HUES64 (cell line): Measurements from ENCODE around the gene AIFM1.
A peak's percentile ranks its signal among the peaks of the same experiment; 100 is the strongest.

Experiments used
- H3K27ac ChIP-seq: 2 replicates; pipeline ENCODE4 v1.7.0; 2013; ENCODE audit warnings: low read depth, low read length, inconsistent platforms
- H3K27me3 ChIP-seq: 2 replicates; pipeline ENCODE4 v1.6.1; 2013; ENCODE audit warnings: mild to moderate bottlenecking, low read length; ENCODE audit not compliant: insufficient read depth
- H3K36me3 ChIP-seq: 2 replicates; pipeline ENCODE4 v1.6.1; 2013; ENCODE audit warnings: mild to moderate bottlenecking, low read length; ENCODE audit not compliant: insufficient read depth
- H3K4me1 ChIP-seq: 2 replicates; pipeline ENCODE4 v1.6.1; 2013; ENCODE audit warnings: mild to moderate bottlenecking, low read length, moderate library complexity; ENCODE audit not compliant: insufficient read depth
- H3K4me3 ChIP-seq: 2 replicates; pipeline ENCODE4 v1.5.1; 2013; ENCODE audit warnings: mild to moderate bottlenecking, low read length, moderate library complexity
- H3K9ac ChIP-seq: 2 replicates; pipeline ENCODE4 v1.6.1; 2013; ENCODE audit warnings: mild to moderate bottlenecking, low read depth, low read length
- H3K9me3 ChIP-seq: 2 replicates; pipeline ENCODE4 v1.6.1; 2013; ENCODE audit warnings: low read depth, low read length; ENCODE audit not compliant: insufficient read depth
- WGBS: fragments of 150-250, 120-280 bp; methylation state at CpG from one replicate; pipeline ENCODE4 v1.1.7; 2013; ENCODE audit warnings: missing lambda C conversion rate; 5-methylcytosine and 5-hydroxymethylcytosine counted together

Gene AIFM1

GRCh38 chrX:130179579-130180215, 14.1 kb upstream of the AIFM1 start:
- no peaks in the 10 kb centered on the region; the same call in 1 of the 2 replicates for H3K27me3 ChIP-seq

GRCh38 chrX:130179170-130179569, 13.5 kb upstream of the AIFM1 start:
- Histone ChIP-seq H3K4me1 (no peaks in the 10 kb centered on the region), H3K36me3 (no peaks in the 10 kb centered on the region), H3K4me3 (no peak overlapping the region), H3K27me3 (no peaks in the 10 kb centered on the region; the same call in 1 of the 2 replicates), H3K9ac (no peak overlapping the region), H3K9me3 (no peaks in the 10 kb centered on the region), H3K27ac (no peak overlapping the region)
- WGBS: 88% methylated on average over 5 of the region's 5 CpGs

More at GRCh38 chrX:130179579-130180215, 14.1 kb upstream of the AIFM1 start:
- Histone ChIP-seq H3K36me3 (no peaks in the 10 kb centered on the region), H3K9me3 (no peaks in the 10 kb centered on the region), H3K4me3 (no peak overlapping the region), H3K4me1 (no peaks in the 10 kb centered on the region), H3K27ac (no peak overlapping the region), H3K9ac (no peak overlapping the region)
- 90% methylated on average over 4 of the region's 7 CpGs for WGBS

GRCh38 chrX:130176942-130177341, 11.3 kb upstream of the AIFM1 start:
- Histone ChIP-seq H3K27ac (no peak overlapping the region), H3K36me3 (no peaks in the 10 kb centered on the region), H3K9ac (no peak overlapping the region)

GRCh38 chrX:130176354-130176776, 10.7 kb upstream of the AIFM1 start:
- Histone ChIP-seq H3K36me3 (no peaks in the 10 kb centered on the region), H3K9ac (no peak overlapping the region), H3K27me3 (peaks cover 25% of the 10 kb centered on the region), H3K4me3 (no peak overlapping the region), H3K4me1 (no peaks in the 10 kb centered on the region), H3K9me3 (no peaks in the 10 kb centered on the region), H3K27ac (no peak overlapping the region)

More at GRCh38 chrX:130176942-130177341, 11.3 kb upstream of the AIFM1 start:
- H3K4me3 ChIP-seq: no peak overlapping the region
- no peaks in the 10 kb centered on the region for H3K4me1 ChIP-seq
- WGBS: 93% methylated on average over 4 of the region's 4 CpGs
- no peaks in the 10 kb centered on the region for H3K9me3 ChIP-seq
- peaks cover 20% of the 10 kb centered on the region for H3K27me3 ChIP-seq

- Histone ChIP-seq H3K27ac (no peak overlapping the region), H3K9me3 (no peaks in the 10 kb centered on the region), H3K4me3 (no peak overlapping the region), H3K4me1 (peaks cover 5% of the 10 kb centered on the region), H3K36me3 (no peaks in the 10 kb centered on the region), H3K9ac (no peak overlapping the region), H3K27me3 (peaks cover 27% of the 10 kb centered on the region)
- WGBS: 97% methylated on average over 2 of the region's 2 CpGs
Observed at GRCh38 chrX:130174937-130175336, 9.3 kb upstream of the AIFM1 start.

- H3K27me3 ChIP-seq: peaks cover 27% of the 10 kb centered on the region
- H3K36me3 ChIP-seq: no peaks in the 10 kb centered on the region
- no peak overlapping the region for H3K4me3 ChIP-seq
- H3K9me3 ChIP-seq: no peaks in the 10 kb centered on the region
- peaks cover 5% of the 10 kb centered on the region for H3K4me1 ChIP-seq
- H3K9ac ChIP-seq: no peak overlapping the region
- WGBS: 73% methylated on average over 10 of the region's 10 CpGs
- H3K27ac ChIP-seq: no peak overlapping the region
Observed at GRCh38 chrX:130174045-130174704, 8.5 kb upstream of the AIFM1 start.

GRCh38 chrX:130173190-130173895, 7.7 kb upstream of the AIFM1 start:
- H3K4me3 ChIP-seq: no peak overlapping the region
- H3K36me3 ChIP-seq: no peaks in the 10 kb centered on the region
- H3K27ac ChIP-seq: no peak overlapping the region
- 80% methylated on average over 7 of the region's 7 CpGs for WGBS
- peaks cover 5% of the 10 kb centered on the region for H3K4me1 ChIP-seq
- H3K9ac ChIP-seq: no peak overlapping the region
- H3K27me3 ChIP-seq: peaks cover 27% of the 10 kb centered on the region
- H3K9me3 ChIP-seq: no peaks in the 10 kb centered on the region

GRCh38 chrX:130172127-130172845, 6.6 kb upstream of the AIFM1 start:
- Histone ChIP-seq H3K27me3 (peaks cover 27% of the 10 kb centered on the region), H3K36me3 (no peaks in the 10 kb centered on the region), H3K9ac (peak overlapping the region; percentile 29), H3K4me1 (peaks cover 5% of the 10 kb centered on the region), H3K9me3 (no peaks in the 10 kb centered on the region), H3K27ac (no peak overlapping the region), H3K4me3 (peak overlapping the region; percentile 51)
- 16% methylated on average over 32 of the region's 34 CpGs for WGBS

GRCh38 chrX:130171446-130172126, 5.9 kb upstream of the AIFM1 start, which contains the start of gene RAB33A:
RAB33A (plus strand) TSS chrX:130171962; CDS start chrX:130172063, 101 bp downstream.
- no peaks in the 10 kb centered on the region for H3K9me3 ChIP-seq
- no peaks in the 10 kb centered on the region for H3K36me3 ChIP-seq
- H3K27ac ChIP-seq: no peak within 1 kb of the TSS
- H3K4me3 ChIP-seq: peak within 1 kb of the TSS; percentile 51
- H3K27me3 ChIP-seq: peaks cover 27% of the 10 kb centered on the region
- WGBS: under 1% methylated on average over 51 of the region's 61 CpGs
- peaks cover 9% of the 10 kb centered on the region for H3K4me1 ChIP-seq
- H3K9ac ChIP-seq: peak within 1 kb of the TSS; percentile 29

- Histone ChIP-seq H3K4me1 (peaks cover 9% of the 10 kb centered on the region), H3K9me3 (no peaks in the 10 kb centered on the region), H3K36me3 (no peaks in the 10 kb centered on the region), H3K27me3 (peaks cover 27% of the 10 kb centered on the region), H3K9ac (no peak overlapping the region), H3K4me3 (peak overlapping the region; percentile 51), H3K27ac (no peak overlapping the region)
- whole genome bisulfite sequencing: 1% methylated on average over 19 of the region's 36 CpGs
Observed at GRCh38 chrX:130170752-130171445, 5.3 kb upstream of the AIFM1 start.
